HepG2 (cell line): ENCODE data around the gene BAG3. TPM values are rescaled to one million over a fixed set of nuclear protein-coding genes. Genes with fewer than 3 reads are reported as not detected.

ENCODE experiments used
- ATAC-seq: fragments of 200-7000 bp; cut with Tn5 transposase; 3 replicates; pipeline ENCODE4 v1.9.1; 2020; ENCODE audit warnings: mild to moderate bottlenecking, moderate library complexity
- BruUV-seq: library from RNA; stranded (reverse); fragments of 400-500 nt; replicated peaks from 2 replicates; lab custom pipeline; 2021; lab: Mats Ljungman, UMichigan
- CTCF ChIA-PET: fragments of 300-600 bp; formaldehyde crosslinking; extraction: SDS; loops from one replicate; lab custom pipeline; 2021; ENCODE audit warnings: low total read pairs, inconsistent platforms, low intra/inter-chr PET ratio; lab: Yijun Ruan, JAX
- POLR2A ChIA-PET: fragments of 350-600 bp; sonication (Branson Sonifier 250); formaldehyde crosslinking; loops from one replicate; lab custom pipeline; 2020; ENCODE audit warnings: antibody characterized with exemption, inconsistent platforms; lab: Yijun Ruan, JAX
- DNase-seq: peaks from one replicate; pipeline ENCODE4 v3.0.0-alpha.2; 2015; ENCODE audit warnings: low spot score
- FAIRE-seq: peaks from 3 replicates; lab custom pipeline; 2011; peaks lifted over from hg19 to GRCh38; lab: Jason Lieb, UNC
- H2AFZ ChIP-seq: one replicate; pipeline ENCODE4 v1.6.1; 2011; ENCODE audit warnings: low read length, inconsistent platforms
- H3K27ac ChIP-seq: fragments of 300-600 bp; 3 replicates; pipeline ENCODE4 v1.8.0; 2011; ENCODE audit warnings: mixed run types, mild to moderate bottlenecking, mixed read lengths, low read length, inconsistent platforms; ENCODE audit not compliant: insufficient read depth; ENCODE audit errors: extremely low read length
- H3K27me3 ChIP-seq, 2 experiments: fragments of 200-600 bp in 1 of 2; 2 replicates in 1 of 2; 3 replicates in 1 of 2; pipeline versions ENCODE4 v1.6.0 to v1.8.0; 2011; ENCODE audit warnings: low read length in 2 of 2, mild to moderate bottlenecking in 2 of 2, moderate library complexity in 2 of 2, inconsistent platforms in 1 of 2; ENCODE audit not compliant: insufficient read depth in 2 of 2, control insufficient read depth in 1 of 2
- H3K36me3 ChIP-seq, 2 experiments: fragments of 200-600 bp in 1 of 2; replicated peaks in 1 of 2; 2 replicates in 1 of 2; 3 replicates in 1 of 2; pipeline versions ENCODE4 v1.5.1 to v1.8.0; 2011; ENCODE audit warnings: low read length in 2 of 2, inconsistent platforms in 1 of 2; ENCODE audit not compliant: insufficient read depth in 2 of 2, control insufficient read depth in 1 of 2
- H3K4me1 ChIP-seq: 2 replicates; pipeline ENCODE4 v1.5.1; 2012; ENCODE audit warnings: low read length, inconsistent platforms; ENCODE audit not compliant: insufficient read depth
- H3K4me2 ChIP-seq: 2 replicates; pipeline ENCODE4 v1.6.0; 2011; ENCODE audit warnings: low read depth, low read length, inconsistent platforms
- H3K4me3 ChIP-seq, 3 experiments: fragments of 200-600 bp in 1 of 3; sonication (generic), shearing (Covaris generic) in 1 of 3; replicated peaks in 1 of 3; 2 replicates each; pipeline ENCODE4 v1.5.1; 2011 to 2016; ENCODE audit warnings: low read length in 3 of 3, inconsistent platforms in 2 of 3, low read depth in 2 of 3, mild to moderate bottlenecking in 2 of 3, control low read depth in 1 of 3, mixed read lengths in 1 of 3; ENCODE audit not compliant: insufficient read depth in 1 of 3
- H3K79me2 ChIP-seq: one replicate; pipeline ENCODE4 v1.6.1; 2011; ENCODE audit warnings: low read length, inconsistent platforms; ENCODE audit not compliant: insufficient read depth
- H3K9ac ChIP-seq: 2 replicates; pipeline ENCODE4 v1.6.0; 2011; ENCODE audit warnings: mild to moderate bottlenecking, low read depth, low read length, inconsistent platforms; ENCODE audit not compliant: insufficient read depth
- H3K9me3 ChIP-seq: 2 replicates; pipeline ENCODE4 v1.5.1; 2012; ENCODE audit warnings: mild to moderate bottlenecking, low read length
- H4K20me1 ChIP-seq: 2 replicates; pipeline ENCODE4 v1.6.0; 2011; ENCODE audit warnings: inconsistent platforms, mild to moderate bottlenecking, low read length, moderate library complexity; ENCODE audit not compliant: insufficient read depth
- AGO2 ChIP-seq: fragments of 200-400 bp; formaldehyde crosslinking; optimal IDR thresholded peaks from 2 replicates; pipeline ENCODE3; 2017; ENCODE audit warnings: mild to moderate bottlenecking, low read depth, low read length, moderate library complexity
- ATF4 ChIP-seq, 2 experiments: fragments of 450-650 bp in 1 of 2; sonication (generic) in 1 of 2; formaldehyde crosslinking; IDR thresholded peaks; 2 replicates each; pipeline versions ENCODE4 v1.5.0 to v1.8.0; 2020 to 2022; ENCODE audit warnings: mild to moderate bottlenecking in 1 of 2, missing genetic modification reagents in 1 of 2
- KMT2A ChIP-seq: sonication (generic); formaldehyde crosslinking; IDR thresholded peaks from 2 replicates; pipeline ENCODE4 v1.4.0; 2020; ENCODE audit warnings: missing genetic modification reagents
- POGK ChIP-seq: sonication (generic); formaldehyde crosslinking; conservative IDR thresholded peaks from 2 replicates; pipeline ENCODE4 v1.8.0; 2022; ENCODE audit warnings: mild to moderate bottlenecking, moderate library complexity, missing genetic modification reagents
- POLR2AphosphoS5 ChIP-seq: IDR thresholded peaks from 2 replicates; pipeline ENCODE4 v1.6.1; 2012; ENCODE audit warnings: low read depth, low read length
- ZBTB7A ChIP-seq: sonication (generic); formaldehyde crosslinking; IDR thresholded peaks from 2 replicates; pipeline ENCODE4 v1.8.0; 2022; ENCODE audit warnings: mild to moderate bottlenecking, missing genetic modification reagents
- ZNF552 ChIP-seq: sonication (generic); formaldehyde crosslinking; IDR thresholded peaks from 2 replicates; pipeline ENCODE4 v1.9.0; 2022; ENCODE audit warnings: missing genetic modification reagents, mild to moderate bottlenecking, borderline replicate concordance
- ZNF773 ChIP-seq: sonication (generic); formaldehyde crosslinking; IDR thresholded peaks from 2 replicates; pipeline ENCODE4 v1.4.0; 2020; ENCODE audit warnings: missing genetic modification reagents, borderline replicate concordance
- WGBS: methylation state at CpG from one replicate; pipeline ENCODE4 v1.1.6; 2017; ENCODE audit warnings: low lambda C conversion rate; 5-methylcytosine and 5-hydroxymethylcytosine counted together
- in situ Hi-C: cut with HindIII; loops from 2 replicates; pipeline ENCODE4 v1.10.0; 2017; ENCODE audit warnings: low pct_unique_long_range_greater_than_20kb; ENCODE audit not compliant: extremely low pct_ligation_motif_present
- intact Hi-C: fragments of 100-400 bp; cut with micrococcal nuclease; formaldehyde crosslinking; loops from one replicate; pipeline ENCODE4 v1.10.0; 2022; ENCODE audit not compliant: unreplicated experiment
- polyA plus RNA-seq, 8 experiments: library from polyadenylated mRNA; depleted of rRNA in 3 of 8; stranded (reverse) in 7 of 8; unstranded in 1 of 8; fragments of >200 nt; fragmentation: Illumina TruSeq in 4 of 8; extraction: Trizol in 4 of 8; gene quantifications; 2 replicates each; pipeline versions ENCODE4 v1.2.1 to v1.2.3, GENCODE V29; 2011 to 2016; ENCODE audit warnings: low read depth in 4 of 8, missing spikeins in 1 of 8, mixed read lengths in 1 of 8; ENCODE audit not compliant: insufficient read depth in 1 of 8
- total RNA-seq, 5 experiments: library from RNA; depleted of rRNA; stranded (reverse); fragments of >200 nt; fragmentation: Illumina TruSeq; extraction: Trizol; gene quantifications; 2 replicates each; pipeline ENCODE4 v1.2.3, GENCODE V29; 2016; ENCODE audit warnings: low read depth in 1 of 5

The BAG3 gene
- total and polyA plus RNA-seq, 2 of the 13 experiments (the other 11 are each of a cell fraction or from before 2014, with no cell fraction given): 2.9 to 6.7 TPM

- Histone ChIP-seq H3K27me3 (no peaks in the 10 kb centered on the region), H3K9me3 (no peaks in the 10 kb centered on the region), H3K27ac (no peak overlapping the region), H3K4me2 (no peak overlapping the region), H4K20me1 (peaks cover 3% of the 10 kb centered on the region; the same call in 1 of the 2 replicates), H3K4me3 (no peak overlapping the region), H3K4me1 (peaks cover 22% of the 10 kb centered on the region), H3K36me3 (peaks cover 32 to 74% of the 10 kb centered on the region in 2 experiments; a peak in 4 of 5 replicates), H3K9ac (no peak overlapping the region), H2AFZ (no peak overlapping the region), H3K79me2 (peaks cover 25% of the 10 kb centered on the region)
- DNase-seq (no peak), ATAC-seq (no peak), FAIRE-seq (no peak)
- intact Hi-C loops (no loop called here), in situ Hi-C loops (no loop called here)
- POLR2A ChIA-PET: no interaction called here
- CTCF ChIA-PET: no interaction called here
- BruUV-seq: no TSS peak
- WGBS: 98% methylated on average over 3 of the region's 4 CpGs
- TF ChIP-seq ZBTB7A: no peak
- TF ChIP-seq KMT2A: no peak
- TF ChIP-seq POLR2AphosphoS5: no peak
- TF ChIP-seq ZNF773 (CRISPR knock-in tag): no peak
- TF ChIP-seq POGK (CRISPR knock-in tag): no peak
Observed at GRCh38 chr10:119671381-119671780, 20.2 kb downstream of the BAG3 start.

- ChIA-PET POLR2A (no interaction called here), CTCF (no interaction called here)
- no peak overlapping the region for H3K4me3 ChIP-seq
- H3K9me3 ChIP-seq: no peaks in the 10 kb centered on the region
- H3K4me2 ChIP-seq: no peak overlapping the region
- no peaks in the 10 kb centered on the region for H3K27me3 ChIP-seq
- no peak for ATAC-seq
- WGBS: 97% methylated on average over 21 of the region's 23 CpGs
- no TSS peak for BruUV-seq
- FAIRE-seq: no peak
- peaks cover 13% of the 10 kb centered on the region for H3K4me1 ChIP-seq
- no peak overlapping the region for H2AFZ ChIP-seq
- TF ChIP-seq KMT2A: no peak
- TF ChIP-seq ZNF552 (CRISPR knock-in tag): no peak
- TF ChIP-seq AGO2: peak; percentile 64
- TF ChIP-seq ATF4 (CRISPR knock-in tag; IDR thresholded peaks at IDR 0.05): no peak
- TF ChIP-seq, all 625 proteins: peak for 1
- H3K36me3 ChIP-seq: peaks cover 35 to 79% of the 10 kb centered on the region in 2 experiments
- H4K20me1 ChIP-seq: 0 out of 2 replicates have a peak, but pooled peaks cover 2% of the 10 kb centered on the region
- peaks cover 17% of the 10 kb centered on the region for H3K79me2 ChIP-seq
- H3K27ac ChIP-seq: no peak overlapping the region
- in situ Hi-C loops: no loop called here
- no peak overlapping the region for H3K9ac ChIP-seq
- no peak for DNase-seq
- intact Hi-C loops: no loop called here
Observed at GRCh38 chr10:119672291-119672690, 21.1 kb downstream of the BAG3 start.
